ENCODE results near the gene PPP1R14B.

DNA sequence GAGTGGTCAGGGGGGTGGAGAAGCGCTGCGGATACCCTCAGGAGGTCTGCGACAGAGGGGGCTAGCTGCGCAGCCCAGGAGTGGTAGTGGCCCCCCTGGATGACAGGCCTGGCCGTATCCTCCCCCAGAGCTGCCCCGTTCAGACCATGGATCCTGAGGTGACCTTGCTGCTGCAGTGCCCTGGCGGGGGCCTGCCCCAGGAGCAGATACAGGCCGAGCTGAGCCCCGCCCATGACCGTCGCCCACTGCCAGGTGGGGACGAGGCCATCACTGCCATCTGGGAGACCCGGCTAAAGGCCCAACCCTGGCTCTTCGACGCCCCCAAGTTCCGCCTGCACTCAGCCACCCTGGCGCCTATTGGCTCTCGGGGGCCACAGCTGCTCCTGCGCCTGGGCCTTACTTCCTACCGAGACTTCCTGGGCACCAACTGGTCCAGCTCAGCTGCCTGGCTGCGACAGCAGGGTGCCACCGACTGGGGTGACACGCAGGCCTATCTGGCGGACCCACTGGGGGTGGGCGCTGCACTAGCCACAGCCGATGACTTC, 20.2 kb downstream of the PPP1R14B start:
- TF ChIP-seq, protein P1, sequence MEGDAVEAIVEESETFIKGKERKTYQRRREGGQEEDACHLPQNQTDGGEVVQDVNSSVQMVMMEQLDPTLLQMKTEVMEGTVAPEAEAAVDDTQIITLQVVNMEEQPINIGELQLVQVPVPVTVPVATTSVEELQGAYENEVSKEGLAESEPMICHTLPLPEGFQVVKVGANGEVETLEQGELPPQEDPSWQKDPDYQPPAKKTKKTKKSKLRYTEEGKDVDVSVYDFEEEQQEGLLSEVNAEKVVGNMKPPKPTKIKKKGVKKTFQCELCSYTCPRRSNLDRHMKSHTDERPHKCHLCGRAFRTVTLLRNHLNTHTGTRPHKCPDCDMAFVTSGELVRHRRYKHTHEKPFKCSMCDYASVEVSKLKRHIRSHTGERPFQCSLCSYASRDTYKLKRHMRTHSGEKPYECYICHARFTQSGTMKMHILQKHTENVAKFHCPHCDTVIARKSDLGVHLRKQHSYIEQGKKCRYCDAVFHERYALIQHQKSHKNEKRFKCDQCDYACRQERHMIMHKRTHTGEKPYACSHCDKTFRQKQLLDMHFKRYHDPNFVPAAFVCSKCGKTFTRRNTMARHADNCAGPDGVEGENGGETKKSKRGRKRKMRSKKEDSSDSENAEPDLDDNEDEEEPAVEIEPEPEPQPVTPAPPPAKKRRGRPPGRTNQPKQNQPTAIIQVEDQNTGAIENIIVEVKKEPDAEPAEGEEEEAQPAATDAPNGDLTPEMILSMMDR (IDR thresholded peaks at IDR 0.05), result peak in 1 of 3 donors; percentile 7
- TF ChIP-seq POLR2A (IDR thresholded peaks at IDR 0.05) (no peak), EP300 (IDR thresholded peaks at IDR 0.05) (no peak)

Data from ovary (tissue), 3 donors.